ENCODE data around the gene ERCC2.
"Not testable (repeated sequence)": the region's sequence is repeated elsewhere in the genome, so short reads cannot be mapped to it uniquely, and the experiment has no call there.

Gene ERCC2

DNA sequence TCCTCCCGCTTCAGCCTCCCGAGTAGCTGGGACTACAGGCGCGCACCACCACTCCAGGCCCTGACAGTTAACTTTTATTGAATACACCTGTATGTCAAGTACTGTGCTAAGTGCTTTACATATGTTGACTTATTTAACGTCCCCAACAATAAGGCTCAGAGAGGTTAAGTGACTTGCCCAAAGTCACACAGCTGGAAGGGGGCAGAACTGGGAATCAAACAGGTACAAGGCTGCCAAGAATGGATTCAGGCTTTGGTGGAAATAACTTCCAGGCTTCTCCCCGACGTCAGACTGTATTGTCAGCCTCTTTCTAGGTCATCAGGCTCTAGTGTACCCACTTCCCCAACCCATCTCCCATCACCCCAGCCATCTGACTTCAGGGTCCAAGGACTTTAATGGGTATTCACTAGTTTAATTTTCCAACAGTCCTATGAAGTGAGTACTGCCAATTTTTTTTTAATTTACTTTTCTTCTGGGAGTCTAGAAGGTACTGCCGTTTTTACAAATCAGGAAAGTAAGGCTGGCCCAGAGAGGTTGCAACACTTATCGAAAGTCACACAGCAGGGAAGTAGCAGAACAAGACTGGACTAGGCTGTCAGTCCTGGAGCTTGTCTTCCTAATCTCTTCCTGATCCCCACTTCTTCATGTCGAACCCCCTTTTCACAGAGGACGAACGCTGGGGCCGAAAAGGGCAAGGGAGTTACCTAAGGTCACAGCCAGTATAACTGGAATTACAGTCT lies 42.8 kb downstream of the ERCC2 start:
- no peak for DNase-seq

DNA sequence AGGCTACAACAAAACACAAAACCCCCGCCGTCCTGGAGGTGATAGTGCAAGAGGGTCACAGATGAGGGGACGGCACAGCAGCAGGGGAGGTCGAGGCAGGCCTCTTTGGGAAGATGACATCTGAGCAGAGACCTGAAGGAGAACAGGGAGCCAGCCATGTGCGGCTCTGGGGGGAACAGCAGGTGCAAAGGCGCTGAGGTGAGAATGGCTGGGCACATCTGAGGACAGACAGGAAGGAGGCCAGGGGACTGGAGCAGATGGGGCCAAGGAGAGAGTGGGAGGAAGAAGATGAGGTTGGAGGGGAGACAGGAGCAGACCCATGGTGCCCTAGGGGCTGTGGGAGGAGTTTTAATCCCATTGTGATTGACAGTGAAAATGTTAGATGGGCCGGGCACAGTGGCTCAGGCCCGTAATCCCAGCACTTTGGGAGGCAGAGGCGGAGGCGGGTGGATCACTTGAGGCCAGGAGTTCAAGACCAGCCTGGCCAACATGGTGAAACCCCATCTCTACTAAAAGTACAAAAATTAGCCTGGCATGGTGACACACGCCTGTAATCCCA lies 45.9 kb downstream of the ERCC2 start:
- no peak for DNase-seq

DNA sequence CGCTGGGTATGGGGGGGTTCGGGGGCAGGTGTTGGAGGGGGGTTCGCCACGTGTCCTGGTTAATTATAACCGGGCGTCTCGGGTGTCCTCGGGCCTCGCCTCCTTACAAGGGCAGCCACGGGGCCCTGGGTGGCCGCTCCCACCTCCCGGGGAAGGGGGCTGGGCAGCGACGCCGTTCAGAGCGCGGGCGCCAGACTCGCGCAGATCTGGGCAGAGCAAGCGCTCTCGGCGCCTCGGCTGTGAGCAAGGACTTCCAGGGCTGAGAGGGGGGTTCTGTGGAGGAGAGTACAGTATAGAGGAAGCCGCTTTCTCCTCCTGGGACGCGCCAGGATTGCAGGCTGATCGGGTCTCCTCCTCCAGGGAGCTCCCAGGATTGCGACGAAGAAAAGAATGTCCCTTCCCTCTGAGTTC lies 46.7 kb downstream of the ERCC2 start:
- no peak for DNase-seq

DNA sequence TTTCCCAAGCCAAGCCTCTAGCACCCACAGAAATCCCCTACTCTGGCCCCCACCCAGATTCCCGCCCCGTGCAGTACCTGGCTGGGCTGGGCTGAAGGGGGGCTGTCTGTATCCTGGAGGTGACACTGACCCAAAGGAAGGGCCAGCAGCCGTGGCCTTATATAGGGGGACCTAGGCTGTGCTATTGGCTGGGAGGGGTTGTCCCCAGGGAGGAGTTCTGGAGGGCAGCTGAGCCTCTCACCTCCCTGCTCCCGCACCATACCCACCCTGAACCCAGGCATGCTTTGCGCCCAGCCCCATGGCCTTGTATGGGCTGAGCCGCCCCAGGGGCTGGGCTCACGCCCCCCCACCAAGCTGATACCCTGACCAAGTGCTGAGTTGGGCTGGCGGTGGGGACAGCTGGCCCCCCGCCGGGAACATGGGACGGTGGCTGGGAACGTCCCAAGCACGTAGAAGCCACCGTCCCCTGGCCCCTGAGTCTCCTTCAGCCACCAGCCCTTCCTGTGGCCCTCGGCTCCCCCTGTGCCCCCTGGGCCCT lies 47.6 kb downstream of the ERCC2 start, which contains the start of gene CKM:
Gene CKM, minus strand, starts transcription at position 132 of the 538 bp plus-strand sequence. CDS start 3,162 bp downstream, outside the sequence.
- no peak for DNase-seq

DNA sequence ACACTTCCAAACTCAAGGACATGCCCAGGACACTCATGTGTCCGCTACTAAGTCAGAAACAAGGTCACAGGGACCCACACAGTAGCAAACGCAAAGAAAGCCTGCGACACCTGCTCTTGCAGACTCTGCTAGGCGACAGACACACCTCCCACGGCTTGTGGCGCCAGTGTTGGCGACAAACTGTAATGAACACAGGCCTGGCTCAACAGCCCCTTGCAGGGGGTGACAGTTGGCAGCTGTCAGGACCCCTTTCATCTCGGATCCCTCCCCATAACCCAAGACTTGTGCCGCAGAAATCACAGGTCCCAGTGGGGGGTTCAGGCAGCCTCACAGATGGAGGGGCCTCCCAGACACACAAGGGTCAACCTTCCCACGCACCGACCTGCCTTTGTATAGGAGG lies 48.1 kb downstream of the ERCC2 start:
- DNase-seq: no peak

DNA sequence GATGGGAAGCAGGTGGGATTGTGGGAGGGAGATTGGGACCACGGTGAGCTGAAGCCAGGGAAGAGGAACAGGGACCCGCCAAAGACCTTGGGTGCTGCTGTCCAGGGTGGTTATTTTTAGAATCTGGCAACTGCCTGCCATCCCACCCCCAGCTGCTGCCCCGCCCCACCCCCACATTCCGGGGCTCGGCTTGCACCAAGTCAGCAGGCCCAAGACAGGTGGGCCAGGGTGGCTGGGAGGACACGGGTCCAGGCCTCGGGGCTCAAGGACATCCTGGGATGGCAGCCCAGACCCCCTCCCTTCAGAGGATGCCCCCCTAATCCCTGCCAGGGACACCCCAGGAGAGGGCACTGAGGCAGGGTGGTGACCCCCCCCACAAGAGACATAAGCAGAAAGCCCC lies 48.5 kb downstream of the ERCC2 start:
- no peak for DNase-seq

DNA sequence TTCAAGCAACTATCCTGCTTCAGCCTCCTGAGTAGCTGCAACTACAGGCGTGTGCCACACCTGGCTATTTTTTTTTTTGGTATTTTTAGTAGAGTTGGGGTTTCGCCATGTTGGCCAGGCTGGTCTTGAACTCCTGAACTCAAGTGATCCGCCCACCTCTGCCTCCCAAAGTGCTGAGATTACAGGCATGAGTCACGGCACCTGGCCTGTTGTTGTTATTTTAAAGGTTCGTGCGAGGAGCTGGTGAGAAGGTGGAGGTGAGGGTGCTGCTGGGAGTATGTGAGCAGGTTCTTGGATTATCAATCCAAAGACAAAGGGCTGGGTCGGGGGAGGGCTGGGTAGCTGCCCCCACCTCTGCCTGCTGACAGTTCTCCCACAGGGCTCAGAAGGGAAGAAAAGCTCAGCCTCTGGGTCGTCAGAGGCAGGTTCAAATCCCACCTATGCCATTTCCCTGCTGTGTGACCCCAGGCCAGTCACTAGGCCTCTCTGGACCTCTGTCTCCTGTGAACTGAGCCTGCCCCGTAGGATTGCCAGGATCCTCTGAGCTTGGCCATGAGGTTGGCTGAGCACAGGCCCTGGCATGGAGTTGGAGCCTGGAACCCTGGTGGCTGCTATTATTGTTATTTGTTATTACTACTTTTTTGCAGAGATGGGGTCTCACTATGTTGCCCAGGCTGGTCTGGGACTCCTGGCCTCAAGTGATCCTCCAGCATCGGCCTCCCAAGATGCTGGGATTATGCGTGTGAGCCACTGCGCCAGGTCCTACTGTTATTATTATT lies 49.2 kb downstream of the ERCC2 start:
- DNase-seq: no peak

DNA sequence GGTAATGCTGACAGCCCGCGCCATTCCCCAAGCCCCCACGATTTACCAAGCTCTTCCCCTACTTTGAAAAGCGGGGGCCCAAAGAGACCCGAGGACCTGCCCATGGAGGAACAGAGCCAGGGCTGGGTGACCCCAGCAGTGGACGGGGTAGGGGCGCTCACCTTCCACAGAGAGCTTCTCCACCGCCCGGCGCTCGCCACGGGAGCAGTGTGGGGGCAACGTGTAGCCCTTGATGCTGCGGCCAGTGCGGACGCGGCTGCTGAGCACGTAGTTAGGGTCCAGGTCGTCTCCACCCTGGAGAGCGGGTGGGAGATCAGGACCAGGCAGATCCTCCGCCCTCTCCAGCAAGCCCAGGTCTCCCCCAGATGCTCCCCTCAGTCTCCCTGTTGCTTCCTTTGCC lies 55.1 kb downstream of the ERCC2 start:
- no peak for DNase-seq

DNA sequence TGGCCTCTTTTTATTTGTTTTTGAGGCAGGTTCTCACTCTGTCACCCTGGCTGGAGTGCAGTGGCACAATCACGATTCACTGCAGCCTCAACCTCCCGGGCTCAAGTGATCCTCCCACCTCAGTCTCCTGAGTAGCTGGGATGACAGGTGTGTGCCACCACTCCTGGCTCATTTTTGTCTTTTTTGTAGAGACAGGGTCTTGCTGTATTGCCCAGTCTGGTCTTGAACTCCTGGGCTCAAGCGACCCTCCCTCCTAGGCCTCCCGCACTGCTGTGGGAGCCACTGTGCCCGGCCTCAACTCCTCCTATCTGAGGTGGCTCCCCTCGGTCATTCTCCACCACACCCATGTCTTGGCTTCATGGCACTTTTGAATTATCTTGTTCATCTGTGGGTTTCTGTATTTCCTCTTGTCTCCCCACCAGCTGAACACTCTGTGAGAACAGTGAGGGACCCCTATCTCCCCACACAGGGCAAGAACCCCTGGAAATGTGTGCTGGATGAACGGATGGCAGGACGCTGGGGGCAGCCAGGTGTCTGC lies 55.6 kb downstream of the ERCC2 start:
- no peak for DNase-seq

DNA sequence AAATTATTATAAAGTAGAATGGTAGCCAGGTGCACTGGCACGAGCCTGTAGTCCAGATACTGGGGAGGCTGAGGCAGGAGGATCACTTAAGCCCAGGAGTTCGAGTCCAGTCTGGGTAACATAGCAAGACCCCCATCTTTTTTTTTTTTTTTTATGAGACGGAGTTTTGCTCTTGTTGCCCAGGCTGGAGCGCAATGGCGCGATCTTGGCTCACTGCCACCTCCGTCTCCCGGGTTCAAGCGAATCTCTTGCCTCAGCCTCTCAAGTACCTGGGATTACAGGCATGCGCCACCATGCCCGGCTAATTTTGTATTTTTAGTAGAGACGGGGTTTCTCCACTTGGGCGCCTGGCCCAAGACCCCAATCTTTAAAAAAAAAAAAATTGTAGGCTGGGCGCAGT lies 58.1 kb downstream of the ERCC2 start:
- DNase-seq: not testable (repeated sequence)

DNA sequence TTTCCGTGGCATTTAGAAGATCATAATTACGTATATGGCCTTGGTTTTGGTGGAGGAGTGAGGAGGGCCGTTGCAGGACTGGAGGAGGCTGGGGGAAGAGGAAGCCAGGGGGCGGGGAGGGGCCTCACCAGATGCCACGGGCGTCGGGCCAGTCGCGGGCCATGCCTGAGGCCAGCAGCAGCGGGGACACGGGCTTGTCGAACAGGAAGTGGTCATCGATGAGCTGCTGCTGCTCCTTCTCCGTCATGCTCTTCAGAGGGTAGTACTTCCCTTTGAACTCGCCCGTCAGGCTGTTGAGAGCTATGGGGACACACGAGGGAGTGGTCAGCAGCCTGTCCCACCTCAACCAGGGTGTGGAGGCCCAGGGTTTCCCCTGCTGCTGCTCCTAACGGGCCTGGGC lies 58.8 kb downstream of the ERCC2 start:
- DNase-seq: no peak

DNA sequence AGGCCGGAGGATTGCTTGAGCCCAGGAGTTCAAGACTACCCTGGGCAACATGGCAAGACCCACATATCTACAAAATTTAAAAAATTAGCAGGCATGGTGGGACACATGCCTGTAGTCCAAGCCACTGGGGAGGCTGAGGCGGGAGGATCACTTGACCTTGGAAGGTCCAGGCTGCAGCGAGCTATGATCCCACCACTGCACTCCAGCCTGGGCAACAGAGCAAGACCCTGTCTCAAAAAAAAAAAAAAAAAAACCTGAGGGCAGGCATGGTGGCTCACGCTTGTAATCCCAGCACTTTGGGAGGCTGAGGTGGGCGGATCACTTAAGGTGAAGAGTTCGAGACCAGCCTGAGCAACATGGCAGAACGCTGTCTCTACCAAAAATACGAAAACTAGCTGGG lies 61.1 kb downstream of the ERCC2 start:
- not testable (repeated sequence) for DNase-seq

DNA sequence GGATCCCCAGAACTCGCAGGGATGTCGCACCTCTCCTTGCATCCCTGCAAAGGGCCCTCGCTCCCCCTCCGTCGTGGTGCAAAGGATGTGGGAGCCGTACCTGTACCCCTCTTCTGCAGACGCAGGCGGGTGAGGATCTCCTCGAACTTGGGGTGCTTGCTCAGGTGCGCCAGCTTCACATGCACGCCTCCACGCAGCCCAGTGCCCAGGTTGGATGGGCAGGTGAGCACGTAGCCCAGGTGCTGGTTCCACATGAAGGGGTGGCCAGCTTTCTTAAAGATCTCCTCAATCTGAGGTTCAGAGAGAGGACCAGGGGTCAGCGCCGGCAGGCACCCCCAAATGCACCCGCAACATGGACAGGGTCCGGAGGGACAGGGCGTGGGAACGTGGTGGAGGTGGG lies 63.0 kb downstream of the ERCC2 start:
- DNase-seq: no peak

DNA sequence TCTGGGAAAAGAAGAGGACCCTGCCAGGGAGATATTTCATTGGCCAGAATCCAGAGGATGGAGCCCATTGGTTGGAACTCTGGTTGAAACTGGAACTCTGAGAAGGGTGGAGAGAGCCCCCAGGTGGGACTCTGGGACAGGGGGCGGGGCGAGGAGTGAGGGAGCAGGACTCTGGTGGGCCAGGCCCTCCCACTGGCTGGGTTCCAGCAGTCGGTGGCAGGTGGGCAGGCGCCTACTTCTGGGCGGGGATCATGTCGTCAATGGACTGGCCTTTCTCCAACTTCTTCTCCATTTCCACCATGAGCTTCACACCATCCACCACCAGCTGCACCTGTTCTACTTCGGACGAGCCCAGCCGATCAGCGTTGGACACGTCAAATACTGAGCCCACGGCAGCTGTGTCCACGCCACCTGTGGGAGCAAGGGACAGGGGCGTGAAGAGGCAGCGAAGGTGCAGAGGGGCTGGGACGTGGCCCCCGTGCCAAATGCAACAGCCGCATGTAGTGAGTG lies 63.8 kb downstream of the ERCC2 start:
- no peak for DNase-seq

DNA sequence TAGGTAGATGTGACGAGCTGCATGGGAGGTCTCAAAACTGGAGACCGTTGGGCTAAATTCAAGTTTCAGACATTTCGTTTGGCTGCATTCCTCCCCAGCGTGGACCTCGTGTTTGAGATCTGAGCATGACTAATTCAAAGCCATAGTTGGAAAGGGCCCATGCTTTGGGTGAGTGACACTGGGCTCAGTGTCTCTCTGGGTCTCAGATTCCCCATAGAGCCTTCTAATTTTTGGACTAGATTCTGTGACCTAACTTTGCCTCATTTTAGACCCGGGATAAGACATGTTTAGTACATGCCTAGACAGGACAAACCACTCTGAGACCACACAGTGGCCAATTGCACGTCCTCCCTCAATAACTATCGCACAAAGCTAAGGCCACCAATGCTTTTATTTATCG lies 64.3 kb downstream of the ERCC2 start:
- no peak for DNase-seq

DNA sequence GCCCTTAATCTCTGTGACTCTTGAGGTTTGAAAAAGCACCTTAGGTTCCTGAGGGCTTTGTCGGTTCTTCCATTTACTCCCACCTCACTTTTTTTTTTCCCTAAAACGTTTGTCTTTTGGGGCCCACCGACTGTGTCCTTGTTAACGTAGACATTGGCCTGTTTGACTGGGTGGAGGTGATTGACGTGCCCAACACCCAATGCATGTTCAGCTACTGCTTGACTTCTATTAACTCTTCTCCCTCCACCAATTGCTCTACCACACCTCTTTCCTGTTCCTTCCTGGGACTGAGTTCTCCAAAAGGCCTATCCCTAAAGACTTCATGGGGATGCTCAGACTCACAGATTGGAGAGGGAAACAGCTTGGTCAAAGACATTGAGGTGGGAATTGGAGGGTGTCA lies 65.0 kb downstream of the ERCC2 start:
- DNase-seq: no peak

DNA sequence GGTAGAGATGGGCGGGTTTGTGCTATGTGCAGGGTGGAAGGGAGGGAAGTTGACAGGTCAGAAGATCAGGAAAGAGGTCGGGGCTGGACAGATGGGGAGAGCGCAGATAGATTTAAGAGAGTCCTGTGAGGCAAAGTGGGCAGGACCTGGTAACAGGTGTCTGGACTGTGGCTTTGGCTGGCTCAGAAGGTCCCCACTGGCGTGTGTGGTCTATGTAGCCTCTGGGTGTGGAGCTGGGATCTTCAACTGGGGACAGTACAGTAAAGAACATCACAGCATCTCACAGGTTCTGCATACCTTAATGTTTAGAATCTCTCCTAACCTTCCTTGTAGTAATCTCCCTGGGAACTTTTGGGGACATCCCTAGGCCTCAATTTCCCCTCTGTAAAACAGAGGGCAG lies 65.4 kb downstream of the ERCC2 start:
- DNase-seq: no peak

DNA sequence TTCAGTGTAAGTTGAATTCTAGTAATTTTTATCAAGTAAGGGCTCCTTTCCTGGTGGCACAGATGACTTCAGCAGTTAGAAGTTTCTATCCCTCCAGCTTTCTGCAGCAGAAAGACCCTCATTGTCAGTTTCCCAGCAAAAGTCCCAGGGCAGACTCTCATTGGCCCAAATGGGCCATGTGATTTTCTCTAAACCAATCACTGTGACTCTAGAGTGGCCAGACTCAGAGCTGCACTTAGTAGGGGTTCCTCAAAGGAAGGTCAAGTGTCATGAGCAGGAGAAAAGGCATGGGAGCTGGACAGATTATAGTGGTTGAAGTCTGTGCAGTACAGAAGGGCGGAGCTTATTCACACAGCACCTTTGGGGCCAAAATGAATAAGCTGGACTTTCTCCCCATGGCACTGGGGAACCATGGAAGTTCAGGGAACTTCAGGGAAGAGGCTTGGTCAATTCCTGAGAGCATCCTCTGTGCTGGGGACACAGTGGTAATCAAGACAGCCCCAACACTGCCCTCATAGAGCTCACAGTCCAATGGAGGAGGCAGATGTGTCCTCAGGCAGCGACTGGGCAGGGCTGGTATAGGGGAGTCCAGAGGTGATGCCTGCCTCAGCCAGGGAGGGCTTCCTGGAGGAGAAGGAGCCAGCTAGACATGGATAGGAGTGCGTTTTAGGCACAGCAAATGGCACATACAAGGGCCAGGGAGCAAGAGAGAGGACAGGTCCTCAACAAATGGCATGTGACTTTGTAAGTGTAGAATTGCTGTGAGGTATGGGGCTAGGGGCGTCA lies 66.0 kb downstream of the ERCC2 start:
- DNase-seq: no peak

DNA sequence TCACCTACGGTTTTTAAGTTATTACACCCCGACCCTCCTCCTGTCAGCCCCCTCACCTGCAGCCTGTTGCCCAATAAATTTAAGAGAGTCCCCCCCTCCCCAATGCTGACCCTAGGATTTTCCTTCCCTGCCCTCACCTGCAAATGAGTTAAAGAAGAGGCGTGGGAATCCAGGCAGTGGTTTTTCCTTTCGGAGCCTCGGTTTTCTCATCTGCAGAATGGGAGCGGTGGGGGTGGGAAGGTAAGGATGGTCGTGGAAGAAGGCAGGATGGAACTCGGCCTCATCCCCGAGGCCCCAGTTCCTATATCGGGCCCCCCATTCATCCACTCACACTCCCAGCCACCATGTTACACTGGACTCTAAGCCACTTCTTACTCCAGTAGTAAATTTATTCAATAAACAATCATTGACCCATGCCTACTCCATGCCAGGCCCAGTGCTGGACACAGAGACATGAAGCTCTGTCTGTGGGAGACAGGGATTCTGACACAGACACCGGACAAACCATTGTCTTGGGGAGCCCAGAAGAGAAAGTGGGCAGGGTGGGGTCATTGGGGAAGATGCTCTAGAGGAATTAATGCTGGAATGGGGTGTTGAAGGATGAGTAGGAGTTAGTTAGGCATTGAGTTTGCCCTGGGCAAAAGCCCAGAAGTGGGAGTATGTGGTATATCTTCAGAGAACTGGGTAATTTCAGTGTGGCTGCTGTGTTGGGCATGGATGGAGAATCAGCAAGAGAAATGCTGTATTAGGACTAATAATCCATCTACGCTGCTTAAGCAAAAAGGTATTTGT lies 66.9 kb downstream of the ERCC2 start:
- no peak for DNase-seq

DNA sequence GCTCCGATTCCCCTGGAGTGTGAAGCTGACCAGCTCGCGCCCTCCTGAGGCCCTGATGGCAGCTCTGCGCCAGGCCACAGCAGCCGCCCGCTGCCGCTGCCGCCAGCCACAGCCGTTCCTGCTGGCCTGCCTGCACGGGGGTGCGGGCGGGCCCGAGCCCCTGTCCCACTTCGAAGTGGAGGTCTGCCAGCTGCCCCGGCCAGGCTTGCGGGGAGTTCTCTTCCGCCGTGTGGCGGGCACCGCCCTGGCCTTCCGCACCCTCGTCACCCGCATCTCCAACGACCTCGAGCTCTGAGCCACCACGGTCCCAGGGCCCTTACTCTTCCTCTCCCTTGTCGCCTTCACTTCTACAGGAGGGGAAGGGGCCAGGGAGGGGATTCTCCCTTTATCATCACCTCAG lies 68.0 kb downstream of the ERCC2 start:
- no peak for DNase-seq

Measured in HCEC 1CT (cell line).